NT2/D1 (cell line): ENCODE data around the gene C1orf52.

Experiments
- YY1 ChIP-seq: IDR thresholded peaks from 2 replicates; pipeline ENCODE4 v1.6.1; 2011; ENCODE audit not compliant: insufficient read length, insufficient read depth
- ZNF274 ChIP-seq: IDR thresholded peaks from 2 replicates; pipeline ENCODE4 v1.6.1; 2011; ENCODE audit warnings: mild to moderate bottlenecking, low read depth, low read length

- TF ChIP-seq YY1 (no peak), ZNF274 (no peak)
Observed at GRCh38 chr1:85303440-85304162, 44.1 kb upstream of the C1orf52 start.
